Lung (tissue), 12 donors: Measurements from ENCODE around the gene RGS9BP. TPM values are rescaled to one million over a fixed set of nuclear protein-coding genes. Genes with fewer than 3 reads are reported as not detected.
"Not testable (repeated sequence)": the region's sequence is repeated elsewhere in the genome, so short reads cannot be mapped to it uniquely, and the experiment has no call there.

Experiments
- ATAC-seq: fragments of 200-7000 bp; cut with Tn5 transposase; one replicate; pipeline ENCODE4 v1.9.1; 2020; ENCODE audit warnings: moderate number of reproducible peaks; ENCODE audit not compliant: insufficient read depth, low FRiP score
- DNase-seq, 3 donors: peaks; one replicate each; pipeline ENCODE4 v3.0.0-alpha.2; 2013 to 2017
- H3K27ac ChIP-seq, 2 donors: one replicate each; pipeline ENCODE4 v1.5.1; 2013; ENCODE audit warnings: mild to moderate bottlenecking in 2 of 2, moderate library complexity in 2 of 2, control low read depth in 1 of 2, inconsistent platforms in 1 of 2, low read depth in 1 of 2, low read length in 1 of 2
- H3K27me3 ChIP-seq, 3 donors: one replicate each; pipeline ENCODE4 v1.5.1; 2013; ENCODE audit warnings: low read length in 2 of 3; ENCODE audit not compliant: control insufficient read depth in 3 of 3, insufficient read depth in 3 of 3
- H3K36me3 ChIP-seq, 4 donors: one replicate each; pipeline ENCODE4 v1.5.1; 2013; ENCODE audit warnings: low read length in 4 of 4, mild to moderate bottlenecking in 1 of 4, moderate library complexity in 1 of 4; ENCODE audit not compliant: control insufficient read depth in 4 of 4, insufficient read depth in 4 of 4
- H3K4me1 ChIP-seq, 5 donors: one replicate each; pipeline ENCODE4 v1.5.1; 2013; ENCODE audit warnings: low read length in 5 of 5, mild to moderate bottlenecking in 2 of 5, moderate library complexity in 1 of 5; ENCODE audit not compliant: control insufficient read depth in 5 of 5, insufficient read depth in 5 of 5
- H3K4me3 ChIP-seq: one replicate; pipeline ENCODE4 v1.5.1; 2013; ENCODE audit warnings: mild to moderate bottlenecking, control low read depth, moderate library complexity
- H3K9ac ChIP-seq, 2 donors: one replicate each; pipeline ENCODE4 v1.5.1; 2013; ENCODE audit warnings: low read length in 2 of 2, control low read depth in 1 of 2; ENCODE audit not compliant: insufficient read depth in 1 of 2
- H3K9me3 ChIP-seq, 4 donors: one replicate each; pipeline ENCODE4 v1.5.1; 2013; ENCODE audit warnings: low read length in 3 of 4, mild to moderate bottlenecking in 1 of 4, moderate library complexity in 1 of 4; ENCODE audit not compliant: control insufficient read depth in 4 of 4, insufficient read depth in 3 of 4
- CTCF ChIP-seq: IDR thresholded peaks from 2 replicates; pipeline ENCODE4 v1.5.1; 2012; ENCODE audit warnings: mild to moderate bottlenecking; ENCODE audit errors: control extremely low read depth, extremely low read depth
- WGBS, 2 donors: extraction: QIAGEN DNeasy Blood & Tissue Kit; methylation state at CpG; one replicate each; pipeline ENCODE4 v1.1.7; 2013; 5-methylcytosine and 5-hydroxymethylcytosine counted together
- polyA plus RNA-seq, 2 donors: library from polyadenylated mRNA; stranded (reverse); fragments of 200-250 nt; gene quantifications; one replicate each; pipeline ENCODE4 v1.2.1, GENCODE V29; 2013
- total RNA-seq, 2 donors: library from RNA; depleted of rRNA in 1 of 2; stranded (reverse); fragments of >200 nt in 1 of 2; gene quantifications; one replicate each; pipeline ENCODE4 v1.2.1, GENCODE V29; 2014 to 2021
- donor health status: control.
- donor health status: control.
- donor health status: Bipolar disorder and iron deficiency.
- donor health status: healthy.
- donor health status: DM: yes; HTN: yes; CAD: no.

RGS9BP gene
- total and polyA plus RNA-seq, 4 donors: 0.14 to 1.6 (median 0.74) TPM

GRCh38 chr19:32691291-32691951, 15.8 kb downstream of the RGS9BP start, which contains the start of gene NUDT19:
Gene NUDT19, plus strand, starts transcription at chr19:32691821. Its CDS starts 140 bp downstream, at chr19:32691961.
- Histone ChIP-seq H3K36me3 (peaks cover 0 to 10% (median 0%) of the 10 kb centered on the region in 4 donors), H3K27me3 (no peaks in the 10 kb centered on the region), H3K4me1 (peaks cover 3 to 23% (median 16%) of the 10 kb centered on the region in 5 donors), H3K4me3 (peak within 1 kb of the TSS; percentile 86), H3K27ac (peak within 1 kb of the TSS; percentile 94 to 97), H3K9me3 (no peaks in the 10 kb centered on the region), H3K9ac (peak within 1 kb of the TSS; percentile 63 to 69)
- ATAC-seq: peak; percentile 90
- WGBS, 2 donors: 7 to 12% methylated on average over 30 to 32 of the region's 32 CpGs
- TF ChIP-seq CTCF: no peak
- DNase-seq: peak; percentile 85 to 92 (median 91)

GRCh38 chr19:32691952-32692726, 16.5 kb downstream of the RGS9BP start:
- Histone ChIP-seq H3K36me3 (peaks cover 0 to 13% (median under 1%) of the 10 kb centered on the region in 4 donors), H3K27me3 (no peaks in the 10 kb centered on the region), H3K4me3 (peak overlapping the region; percentile 86), H3K27ac (peak overlapping the region; percentile 94 to 97), H3K9me3 (no peaks in the 10 kb centered on the region), H3K4me1 (peaks cover 3 to 23% (median 18%) of the 10 kb centered on the region in 5 donors), H3K9ac (peak overlapping the region; percentile 63 to 69)
- WGBS, 2 donors: 2% methylated on average over 80 to 93 of the region's 93 CpGs
- ATAC-seq: peak; percentile 73
- TF ChIP-seq CTCF: no peak
- DNase-seq: peak; percentile 68 to 77 (median 71)

GRCh38 chr19:32692727-32693061, 17.0 kb downstream of the RGS9BP start:
- no peak for TF ChIP-seq CTCF
- WGBS, 2 donors: 27 to 51% methylated on average over 7 of the region's 7 CpGs
- Histone ChIP-seq H3K4me1 (peaks cover 3 to 23% (median 18%) of the 10 kb centered on the region in 5 donors), H3K9me3 (no peaks in the 10 kb centered on the region), H3K4me3 (peak overlapping the region; percentile 86), H3K27ac (peak overlapping the region; percentile 94 to 97), H3K9ac (peak overlapping the region; percentile 63 to 69), H3K27me3 (no peaks in the 10 kb centered on the region), H3K36me3 (peaks cover 0 to 13% (median under 1%) of the 10 kb centered on the region in 4 donors)
- ATAC-seq (no peak), DNase-seq (no peak)

GRCh38 chr19:32693151-32694108, 17.8 kb downstream of the RGS9BP start:
- not testable (repeated sequence) for DNase-seq, H3K4me3 ChIP-seq, H3K9me3 ChIP-seq, H3K27ac ChIP-seq, H3K27me3 ChIP-seq, H3K9ac ChIP-seq, ATAC-seq
- Histone ChIP-seq H3K4me1 (peaks cover 3 to 23% (median 18%) of the 10 kb centered on the region in 5 donors), H3K36me3 (peaks cover 0 to 13% (median 1%) of the 10 kb centered on the region in 4 donors)
- WGBS, 2 donors: 47 to 71% methylated on average over 20 of the region's 20 CpGs

- not testable (repeated sequence) for H3K9ac ChIP-seq, H3K9me3 ChIP-seq, H3K4me3 ChIP-seq, ATAC-seq, H3K27me3 ChIP-seq
- Histone ChIP-seq H3K27ac (peak overlapping the region in 1 of 2 donors; percentile 44), H3K36me3 (peaks cover 0 to 13% (median 3%) of the 10 kb centered on the region in 4 donors), H3K4me1 (peaks cover 3 to 23% (median 18%) of the 10 kb centered on the region in 5 donors)
- 45 to 51% methylated on average over 2 of the region's 2 CpGs for WGBS, 2 donors
- DNase-seq: peak in 1 of 3 donors; percentile 28
Measured at GRCh38 chr19:32694316-32694715, 18.7 kb downstream of the RGS9BP start.
